Measurements from ENCODE around the gene CTR9.

DNA sequence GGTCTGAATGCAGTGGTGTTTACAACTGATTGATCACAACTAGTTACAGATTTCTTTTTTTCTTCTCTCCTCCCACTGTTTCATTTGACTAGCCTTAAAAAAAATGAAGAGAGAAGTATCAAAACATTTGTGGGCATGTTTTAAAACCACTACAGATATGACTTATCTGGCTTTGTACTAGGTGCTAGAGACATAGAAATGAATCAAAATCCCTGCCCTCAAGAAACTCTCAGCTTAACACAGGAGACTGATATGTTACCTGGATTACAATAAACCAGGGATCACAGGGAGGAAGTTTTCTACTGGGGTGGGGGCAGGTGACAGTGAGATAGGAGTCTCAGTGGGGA is 25.2 kb upstream of the CTR9 start:
- TF ChIP-seq POLR2A (IDR thresholded peaks at IDR 0.05): no peak
- TF ChIP-seq, protein P1, sequence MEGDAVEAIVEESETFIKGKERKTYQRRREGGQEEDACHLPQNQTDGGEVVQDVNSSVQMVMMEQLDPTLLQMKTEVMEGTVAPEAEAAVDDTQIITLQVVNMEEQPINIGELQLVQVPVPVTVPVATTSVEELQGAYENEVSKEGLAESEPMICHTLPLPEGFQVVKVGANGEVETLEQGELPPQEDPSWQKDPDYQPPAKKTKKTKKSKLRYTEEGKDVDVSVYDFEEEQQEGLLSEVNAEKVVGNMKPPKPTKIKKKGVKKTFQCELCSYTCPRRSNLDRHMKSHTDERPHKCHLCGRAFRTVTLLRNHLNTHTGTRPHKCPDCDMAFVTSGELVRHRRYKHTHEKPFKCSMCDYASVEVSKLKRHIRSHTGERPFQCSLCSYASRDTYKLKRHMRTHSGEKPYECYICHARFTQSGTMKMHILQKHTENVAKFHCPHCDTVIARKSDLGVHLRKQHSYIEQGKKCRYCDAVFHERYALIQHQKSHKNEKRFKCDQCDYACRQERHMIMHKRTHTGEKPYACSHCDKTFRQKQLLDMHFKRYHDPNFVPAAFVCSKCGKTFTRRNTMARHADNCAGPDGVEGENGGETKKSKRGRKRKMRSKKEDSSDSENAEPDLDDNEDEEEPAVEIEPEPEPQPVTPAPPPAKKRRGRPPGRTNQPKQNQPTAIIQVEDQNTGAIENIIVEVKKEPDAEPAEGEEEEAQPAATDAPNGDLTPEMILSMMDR (IDR thresholded peaks at IDR 0.05): no peak
